ENCODE results near the gene RAB17.

Gene RAB17

GRCh38 chr2:237590272-237591140 lies at the start of gene RAB17:
TSS of gene RAB17 (minus strand) at chr2:237590734. CDS start at chr2:237586154, 4,580 bp downstream.
- DNase-seq: peak; percentile 18

- DNase-seq: no peak
Measured at GRCh38 chr2:237639836-237640220, 49.3 kb upstream of the RAB17 start.

- no peak for DNase-seq
Measured at GRCh38 chr2:237639052-237639835, 48.7 kb upstream of the RAB17 start.

GRCh38 chr2:237638176-237638575 lies 47.6 kb upstream of the RAB17 start:
- no peak for DNase-seq

- DNase-seq: no peak
Measured at GRCh38 chr2:237637429-237638135, 47.0 kb upstream of the RAB17 start.

GRCh38 chr2:237636578-237636977 lies 46.0 kb upstream of the RAB17 start:
- no peak for DNase-seq

GRCh38 chr2:237633061-237633561 lies 42.6 kb upstream of the RAB17 start:
- DNase-seq: no peak

- no peak for DNase-seq
Measured at GRCh38 chr2:237631801-237632585, 41.5 kb upstream of the RAB17 start.

- no peak for DNase-seq
Measured at GRCh38 chr2:237631007-237631785, 40.7 kb upstream of the RAB17 start.

- DNase-seq: no peak
Measured at GRCh38 chr2:237630216-237631000, 39.9 kb upstream of the RAB17 start.

GRCh38 chr2:237629739-237630138 lies 39.2 kb upstream of the RAB17 start:
- DNase-seq: no peak

- no peak for DNase-seq
Measured at GRCh38 chr2:237629188-237629534, 38.6 kb upstream of the RAB17 start.

- no peak for DNase-seq
Measured at GRCh38 chr2:237628247-237629187, 38.0 kb upstream of the RAB17 start.

- DNase-seq: no peak
Measured at GRCh38 chr2:237627441-237628246, 37.1 kb upstream of the RAB17 start, which contains the start of gene LRRFIP1. TSS of gene LRRFIP1 (plus strand) at chr2:237627587. CDS start at chr2:237627645, 58 bp downstream.

- DNase-seq: no peak
Measured at GRCh38 chr2:237626813-237627440, 36.4 kb upstream of the RAB17 start.

GRCh38 chr2:237625777-237626176 lies 35.2 kb upstream of the RAB17 start:
- no peak for DNase-seq

GRCh38 chr2:237625216-237625705 lies 34.7 kb upstream of the RAB17 start:
- DNase-seq: no peak

- DNase-seq: no peak
Measured at GRCh38 chr2:237624565-237624964, 34.0 kb upstream of the RAB17 start.

Data from SHP77 treated with DMSO at 0.1 percent for 48 hours (cell line).